Right atrium auricular region (tissue), 2 donors: ENCODE data around the gene DDIT4. TPM values are rescaled to one million over a fixed set of nuclear protein-coding genes. Genes with fewer than 3 reads are reported as not detected.
A peak's percentile ranks its signal among the peaks of the same experiment; 100 is the strongest.
"Not testable (repeated sequence)": the region's sequence is repeated elsewhere in the genome, so short reads cannot be mapped to it uniquely, and the experiment has no call there.

Experiments used
- DNase-seq: peaks from one replicate; pipeline ENCODE4 v3.0.0-alpha.2; 2019; ENCODE audit warnings: low spot score
- H3K27ac ChIP-seq, 2 donors: fragments of 200-600 bp; sonication (generic); 1 replicate in 1 of 2; 2 replicates in 1 of 2; pipeline ENCODE4 v1.5.1; 2016 to 2019
- H3K27me3 ChIP-seq, 2 donors: fragments of 200-600 bp; sonication (generic); one replicate each; pipeline versions ENCODE4 v1.5.1 to v1.6.0; 2017 to 2019
- H3K36me3 ChIP-seq: fragments of 200-600 bp; sonication (generic); one replicate; pipeline ENCODE4 v1.5.1; 2016
- H3K4me1 ChIP-seq, 2 donors: fragments of 200-600 bp; sonication (generic); one replicate each; pipeline versions ENCODE4 v1.5.1 to v1.6.0; 2017 to 2019
- H3K4me3 ChIP-seq, 2 donors: fragments of 200-600 bp; sonication (generic); 1 replicate in 1 of 2; 2 replicates in 1 of 2; pipeline ENCODE4 v1.5.1; 2017 to 2019; ENCODE audit warnings: mild to moderate bottlenecking in 1 of 2, moderate library complexity in 1 of 2
- H3K9me3 ChIP-seq, 2 donors: fragments of 200-600 bp; sonication (generic); one replicate each; pipeline ENCODE4 v1.5.1; 2019
- CTCF ChIP-seq, 2 donors: fragments of 200-600 bp; sonication (generic); IDR thresholded peaks; one replicate each; pipeline ENCODE4 v1.5.1; 2019; ENCODE audit warnings: antibody characterized with exemption in 2 of 2
- total RNA-seq, 2 donors: library from RNA; depleted of rRNA; stranded (reverse); fragments of >200 nt; gene quantifications; one replicate each; pipeline ENCODE4 v1.1.0, GENCODE V29; 2016

DDIT4 gene
- total RNA-seq, 2 donors from 2014 or later = 100 to 136 TPM

GRCh38 chr10:72277340-72277995 lies 3.7 kb downstream of the DDIT4 start:
- no peak for DNase-seq
- peaks cover 26% of the 10 kb centered on the region for H3K36me3 ChIP-seq
- H3K27ac ChIP-seq = peak overlapping the region; percentile 99
- H3K4me1 ChIP-seq = peaks cover 0 to 29% of the 10 kb centered on the region in 2 donors
- H3K27me3 ChIP-seq = no peaks in the 10 kb centered on the region
- H3K9me3 ChIP-seq = no peaks in the 10 kb centered on the region
- H3K4me3 ChIP-seq = no peak overlapping the region
- no peak for TF ChIP-seq CTCF (IDR thresholded peaks at IDR 0.05)

DNA sequence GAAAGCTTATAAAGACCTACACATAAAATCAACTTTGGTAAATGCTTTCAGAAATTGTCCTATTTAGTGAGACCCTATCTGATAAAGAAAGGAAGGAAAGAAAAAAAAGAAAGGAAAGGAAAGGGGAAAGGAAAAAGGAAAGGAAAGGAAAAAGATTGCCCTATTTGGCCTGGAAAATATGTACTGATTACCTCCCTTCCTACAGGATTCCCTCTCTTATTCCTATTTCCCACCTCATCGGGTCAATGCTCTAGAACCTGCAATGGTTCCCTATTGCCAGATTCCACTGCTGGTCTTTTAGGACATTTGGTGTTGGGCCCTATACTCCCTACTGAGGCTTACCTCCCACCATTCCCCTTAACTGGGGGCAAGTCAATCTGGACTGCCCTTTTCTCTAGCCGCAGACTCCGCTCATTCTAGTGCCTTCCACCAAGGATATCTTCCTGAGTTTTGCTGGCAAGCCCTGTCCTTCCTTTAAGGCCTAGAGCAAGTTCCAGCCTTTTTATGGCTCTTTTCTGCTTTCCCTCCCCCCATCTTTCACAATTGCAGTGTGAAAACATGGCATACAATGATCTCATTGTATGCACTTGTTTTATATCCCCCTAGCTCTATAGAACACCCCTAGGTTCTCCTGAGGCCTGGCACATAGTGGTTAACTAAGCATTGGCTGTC lies 4.4 kb downstream of the DDIT4 start:
- peaks cover 26% of the 10 kb centered on the region for H3K36me3 ChIP-seq
- DNase-seq = no peak
- TF ChIP-seq CTCF (IDR thresholded peaks at IDR 0.05) = no peak
- H3K9me3 ChIP-seq = no peaks in the 10 kb centered on the region
- peaks cover 0 to 26% of the 10 kb centered on the region in 2 donors for H3K4me1 ChIP-seq
- peak overlapping the region; percentile 17 to 99 for H3K27ac ChIP-seq
- no peaks in the 10 kb centered on the region for H3K27me3 ChIP-seq
- no peak overlapping the region for H3K4me3 ChIP-seq

DNA sequence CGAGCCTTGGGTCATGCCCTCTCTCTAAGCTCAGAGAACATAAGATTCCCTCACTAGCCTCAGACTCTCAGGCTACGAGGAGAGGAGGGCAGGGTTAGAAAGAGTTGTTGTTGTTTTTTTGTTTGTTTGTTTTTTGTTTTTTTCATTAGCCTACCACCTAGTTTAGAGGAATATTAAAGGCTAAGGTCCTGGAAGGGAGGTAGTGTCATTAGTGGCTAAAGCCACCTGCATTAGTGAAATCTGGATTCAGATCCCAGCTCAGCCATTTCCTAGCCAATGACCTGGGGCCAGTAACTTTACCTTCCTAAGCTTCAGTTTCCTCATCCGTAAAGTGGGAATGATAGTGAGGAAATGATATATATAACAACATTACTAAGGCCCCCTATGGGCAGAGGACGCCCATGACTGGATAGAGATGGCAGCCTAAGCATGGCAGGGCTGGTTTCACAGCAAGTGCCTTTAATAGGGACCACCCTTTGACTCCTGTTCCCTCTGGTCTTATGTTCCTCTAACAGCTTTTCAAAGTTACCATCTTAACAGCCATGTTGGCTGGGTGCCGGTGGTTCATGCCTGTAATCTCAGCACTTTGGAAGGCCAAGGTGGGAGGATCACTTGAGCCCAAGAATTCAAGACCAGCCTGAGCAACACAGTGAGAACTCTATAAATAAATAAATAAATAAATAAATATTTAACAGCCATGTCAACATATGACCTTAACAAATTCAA lies 5.1 kb downstream of the DDIT4 start:
- Histone ChIP-seq H3K36me3 (peaks cover 26% of the 10 kb centered on the region), H3K27me3 (no peaks in the 10 kb centered on the region), H3K27ac (peak overlapping the region in 1 of 2 donors; percentile 17), H3K4me1 (peaks cover 0 to 26% of the 10 kb centered on the region in 2 donors), H3K9me3 (no peaks in the 10 kb centered on the region), H3K4me3 (no peak overlapping the region)
- TF ChIP-seq CTCF (IDR thresholded peaks at IDR 0.05) = no peak
- no peak for DNase-seq

DNA sequence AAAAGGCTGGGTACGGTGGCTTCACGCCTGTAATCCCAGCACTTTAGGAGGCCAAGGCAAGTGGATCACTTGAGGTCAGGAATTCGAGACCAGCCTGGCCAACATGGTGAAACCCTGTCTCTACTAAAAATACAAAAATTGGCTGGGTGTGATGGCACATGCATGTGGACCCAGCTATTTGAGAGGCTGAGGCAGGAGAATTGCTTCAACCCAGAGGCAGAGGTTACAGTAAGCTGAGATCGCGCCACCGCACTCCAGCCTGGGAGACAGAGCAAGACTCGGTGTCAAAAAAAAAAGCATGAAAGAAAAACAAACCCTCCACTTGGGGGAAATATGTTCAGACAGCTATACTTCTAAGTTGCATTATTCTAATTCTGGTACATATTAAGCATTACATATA lies 5.9 kb downstream of the DDIT4 start:
- DNase-seq, H3K27ac ChIP-seq, H3K4me3 ChIP-seq, H3K27me3 ChIP-seq, H3K9me3 ChIP-seq: not testable (repeated sequence)
- Histone ChIP-seq H3K36me3 (peaks cover 19% of the 10 kb centered on the region), H3K4me1 (peaks cover 0 to 24% of the 10 kb centered on the region in 2 donors)

- DNase-seq = no peak
- Histone ChIP-seq H3K27ac (no peak overlapping the region), H3K27me3 (no peaks in the 10 kb centered on the region), H3K4me1 (no peaks in the 10 kb centered on the region), H3K4me3 (no peak overlapping the region), H3K9me3 (no peaks in the 10 kb centered on the region), H3K36me3 (no peaks in the 10 kb centered on the region)
- no peak for TF ChIP-seq CTCF (IDR thresholded peaks at IDR 0.05)
Measured at GRCh38 chr10:72283131-72283530, 9.4 kb downstream of the DDIT4 start.

DNA sequence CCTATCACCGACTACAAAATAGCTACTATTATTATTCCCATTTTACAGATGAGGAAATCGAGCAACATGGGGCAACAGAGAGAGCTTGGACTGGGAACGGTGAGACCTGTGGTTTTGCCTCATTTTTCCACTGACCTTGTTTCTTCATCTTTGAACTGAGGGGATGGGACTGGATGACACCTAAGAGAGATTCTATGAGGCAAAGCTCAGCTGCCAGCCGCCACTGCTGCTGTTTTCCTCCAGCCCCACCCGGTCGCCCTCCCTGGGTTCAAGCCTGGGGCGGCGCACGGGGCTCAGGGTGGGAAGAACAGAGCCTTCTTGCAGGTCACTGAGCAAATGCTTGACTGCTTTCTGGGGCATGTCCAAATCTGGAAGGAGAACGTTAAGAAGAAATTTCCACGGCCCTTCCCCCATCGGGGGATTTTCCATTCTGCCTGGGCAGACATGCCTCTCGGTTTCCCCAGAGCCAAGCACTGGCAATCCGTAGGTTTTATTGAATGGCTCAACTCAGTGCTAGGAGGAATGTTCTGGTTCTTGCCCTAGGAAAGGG lies 12.3 kb downstream of the DDIT4 start:
- Histone ChIP-seq H3K4me3 (no peak overlapping the region), H3K4me1 (no peaks in the 10 kb centered on the region), H3K27ac (no peak overlapping the region), H3K27me3 (no peaks in the 10 kb centered on the region), H3K36me3 (no peaks in the 10 kb centered on the region), H3K9me3 (no peaks in the 10 kb centered on the region)
- no peak for TF ChIP-seq CTCF (IDR thresholded peaks at IDR 0.05)
- DNase-seq = no peak
